IMR-90 (cell line): ENCODE results near the gene GZF1. TPM values are rescaled to one million over a fixed set of nuclear protein-coding genes. Genes with fewer than 3 reads are reported as not detected.

Experiments
- ATAC-seq: fragments of 200-7000 bp; cut with Tn5 transposase; 2 replicates; pipeline ENCODE4 v1.9.1; 2020; ENCODE audit warnings: low read depth, mild to moderate bottlenecking, moderate library complexity
- BruUV-seq: library from RNA; stranded (reverse); fragments of 400-500 nt; replicated peaks from 2 replicates; lab custom pipeline; 2021; lab: Mats Ljungman, UMichigan
- CTCF ChIA-PET: fragments of 300-600 bp; formaldehyde crosslinking; extraction: SDS; loops from one replicate; lab custom pipeline; 2021; ENCODE audit warnings: antibody characterized with exemption; lab: Yijun Ruan, JAX
- POLR2A ChIA-PET: fragments of 300-600 bp; sonication (Branson Sonifier 250); formaldehyde crosslinking; loops from one replicate; lab custom pipeline; 2022; ENCODE audit warnings: antibody characterized with exemption; ENCODE audit not compliant: unreplicated experiment; lab: Charles Lee
- DNase-seq: peaks from one replicate; pipeline ENCODE4 v3.0.0; 2013
- H2AFZ ChIP-seq: replicated peaks from 2 replicates; pipeline ENCODE3; 2013; ENCODE audit warnings: low read length, mild to moderate bottlenecking; ENCODE audit not compliant: poor library complexity
- H2AK5ac ChIP-seq: 2 replicates; pipeline ENCODE4 v1.6.1; 2013; ENCODE audit warnings: low read depth, low read length, inconsistent platforms
- H2AK9ac ChIP-seq: replicated peaks from 2 replicates; pipeline ENCODE3; 2013; ENCODE audit warnings: mild to moderate bottlenecking, low read depth, low read length, moderate library complexity; ENCODE audit not compliant: poor library complexity
- H2BK120ac ChIP-seq: 2 replicates; pipeline ENCODE4 v1.6.1; 2013; ENCODE audit warnings: low read depth, low read length, inconsistent platforms
- H2BK15ac ChIP-seq: 3 replicates; pipeline ENCODE4 v1.6.1; 2013; ENCODE audit warnings: low read depth, low read length, inconsistent platforms
- H2BK20ac ChIP-seq: 2 replicates; pipeline ENCODE4 v1.6.1; 2013; ENCODE audit warnings: low read depth, mild to moderate bottlenecking, inconsistent platforms, low read length, moderate library complexity
- H2BK5ac ChIP-seq: 2 replicates; pipeline ENCODE4 v1.6.1; 2013; ENCODE audit warnings: mild to moderate bottlenecking, low read depth, low read length, inconsistent platforms; ENCODE audit not compliant: poor library complexity, severe bottlenecking
- H3K14ac ChIP-seq: replicated peaks from 2 replicates; pipeline ENCODE4 v1.6.1; 2013; ENCODE audit warnings: low read depth, low read length, inconsistent platforms
- H3K18ac ChIP-seq: 2 replicates; pipeline ENCODE4 v1.6.1; 2013; ENCODE audit warnings: low read depth, low read length, control low read depth
- H3K23ac ChIP-seq: 2 replicates; pipeline ENCODE4 v1.6.1; 2013; ENCODE audit warnings: low read depth, low read length, inconsistent platforms
- H3K27ac ChIP-seq: 2 replicates; pipeline ENCODE4 v1.5.1; 2013; ENCODE audit warnings: mild to moderate bottlenecking, control low read depth, low read length; ENCODE audit not compliant: insufficient read depth
- H3K27me3 ChIP-seq: 2 replicates; pipeline ENCODE4 v1.6.1; 2013; ENCODE audit warnings: low read length; ENCODE audit not compliant: control insufficient read depth, insufficient read depth
- H3K36me3 ChIP-seq: 2 replicates; pipeline ENCODE4 v1.6.1; 2013; ENCODE audit warnings: low read length, mixed read lengths; ENCODE audit not compliant: control insufficient read depth, insufficient read depth
- H3K4ac ChIP-seq: 2 replicates; pipeline ENCODE4 v1.6.1; 2013; ENCODE audit warnings: low read depth, low read length, inconsistent platforms
- H3K4me1 ChIP-seq: 2 replicates; pipeline ENCODE4 v1.6.1; 2013; ENCODE audit warnings: low read length, mixed read lengths; ENCODE audit not compliant: control insufficient read depth, insufficient read depth
- H3K4me2 ChIP-seq: 2 replicates; pipeline ENCODE4 v1.6.1; 2013; ENCODE audit warnings: low read depth, mild to moderate bottlenecking, control low read depth, low read length, moderate library complexity
- H3K4me3 ChIP-seq: 2 replicates; pipeline ENCODE4 v1.5.1; 2013; ENCODE audit warnings: low read depth, mild to moderate bottlenecking, control low read depth, low read length, moderate library complexity; ENCODE audit not compliant: insufficient read depth
- H3K56ac ChIP-seq: 2 replicates; pipeline ENCODE4 v1.6.1; 2013; ENCODE audit warnings: low read length, inconsistent platforms; ENCODE audit not compliant: insufficient read depth; ENCODE audit errors: extremely low read depth
- H3K79me1 ChIP-seq, 2 experiments: 2 replicates each; pipeline ENCODE4 v1.6.1; 2013; ENCODE audit warnings: low read length in 2 of 2, inconsistent platforms in 1 of 2, low read depth in 1 of 2
- H3K9ac ChIP-seq: 2 replicates; pipeline ENCODE4 v1.6.1; 2013; ENCODE audit warnings: low read depth, low read length, control low read depth
- H3K9me1 ChIP-seq: 2 replicates; pipeline ENCODE4 v1.6.1; 2013; ENCODE audit warnings: low read length, inconsistent platforms; ENCODE audit not compliant: insufficient read depth
- H3K9me3 ChIP-seq: 2 replicates; pipeline ENCODE4 v1.6.1; 2013; ENCODE audit warnings: low read length; ENCODE audit not compliant: control insufficient read depth, insufficient read depth
- H4K20me1 ChIP-seq: 2 replicates; pipeline ENCODE4 v1.6.1; 2013; ENCODE audit warnings: low read length, inconsistent platforms; ENCODE audit not compliant: insufficient read depth
- H4K5ac ChIP-seq: 2 replicates; pipeline ENCODE4 v1.6.1; 2013; ENCODE audit warnings: mild to moderate bottlenecking, low read depth, low read length, control low read depth
- H4K8ac ChIP-seq, 2 experiments: 2 replicates each; pipeline ENCODE4 v1.6.1; 2013; ENCODE audit warnings: low read depth in 2 of 2, low read length in 2 of 2, control low read depth in 1 of 2, inconsistent platforms in 1 of 2
- H4K91ac ChIP-seq: 2 replicates; pipeline ENCODE4 v1.6.1; 2013; ENCODE audit warnings: low read depth, low read length, inconsistent platforms; ENCODE audit not compliant: insufficient read depth
- CHD1 ChIP-seq: IDR thresholded peaks from 2 replicates; pipeline ENCODE4 v1.6.1; 2012; ENCODE audit warnings: low read depth, low read length, improper control_type of control experiment
- FOS ChIP-seq: fragments of 150-350 bp; IDR thresholded peaks from 2 replicates; pipeline ENCODE4 v1.6.1; 2016; ENCODE audit warnings: low read depth, low read length
- MXI1 ChIP-seq: IDR thresholded peaks from 2 replicates; pipeline ENCODE4 v1.6.1; 2012; ENCODE audit warnings: low read depth, mild to moderate bottlenecking, low read length, moderate library complexity, borderline replicate concordance
- NFE2L2 ChIP-seq: fragments of 150-350 bp; IDR thresholded peaks from 2 replicates; pipeline ENCODE4 v1.6.1; 2016; ENCODE audit warnings: low read depth, mild to moderate bottlenecking, low read length
- RAD21 ChIP-seq: IDR thresholded peaks from 2 replicates; pipeline ENCODE4 v1.6.1; 2012; ENCODE audit warnings: low read length, improper control_type of control experiment
- RCOR1 ChIP-seq: IDR thresholded peaks from 2 replicates; pipeline ENCODE4 v1.6.1; 2012; ENCODE audit warnings: mild to moderate bottlenecking, low read length, improper control_type of control experiment; ENCODE audit not compliant: insufficient replicate concordance
- RFX5 ChIP-seq: IDR thresholded peaks from 2 replicates; pipeline ENCODE4 v1.8.0; 2012; ENCODE audit warnings: low read depth, mild to moderate bottlenecking, low read length, moderate library complexity
- SMC3 ChIP-seq: fragments of 150-350 bp; IDR thresholded peaks from 2 replicates; pipeline ENCODE4 v1.6.1; 2016; ENCODE audit warnings: low read depth, mild to moderate bottlenecking, antibody characterized with exemption, low read length, moderate library complexity
- WGBS, 2 experiments: methylation state at CpG; one replicate each; pipeline versions ENCODE4 v1.1.5 to v1.1.7; 2013; ENCODE audit warnings: missing lambda C conversion rate in 2 of 2; ENCODE audit not compliant: insufficient read length in 1 of 2; ENCODE audit errors: extremely low coverage in 2 of 2; 5-methylcytosine and 5-hydroxymethylcytosine counted together
- dilution Hi-C: fragments of 300-500 bp; cut with HindIII; formaldehyde crosslinking; loops from one replicate; pipeline ENCODE4 v1.14.3; 2018; ENCODE audit warnings: low sequenced_read_pairs; ENCODE audit not compliant: unreplicated experiment
- in situ Hi-C: fragments of 300-500 bp; cut with MboI; formaldehyde crosslinking; loops from 3 replicates; pipeline ENCODE4 v1.14.3; 2019; ENCODE audit warnings: low sequenced_read_pairs, inconsistent platforms, mixed read lengths
- intact Hi-C: fragments of 100-400 bp; cut with micrococcal nuclease; formaldehyde crosslinking; loops from 2 replicates; pipeline ENCODE4 v1.10.0; 2022
- polyA plus RNA-seq, 3 experiments: library from polyadenylated mRNA; depleted of rRNA; stranded (reverse); fragments of >200 nt; gene quantifications; 2 replicates each; pipeline ENCODE4 v1.2.3, GENCODE V29; 2012; ENCODE audit warnings: low replicate concordance in 1 of 3
- total RNA-seq: library from RNA; depleted of rRNA; stranded (reverse); fragments of >200 nt; gene quantifications from 2 replicates; pipeline ENCODE4 v1.2.3, GENCODE V29; 2012
- TF ChIP-seq, protein P1 (sequence below): fragments of 150-350 bp; IDR thresholded peaks from 2 replicates; pipeline ENCODE4 v1.6.1; 2016; ENCODE audit warnings: low read depth, mild to moderate bottlenecking, low read length, moderate library complexity, borderline replicate concordance

GZF1 gene
- total and polyA plus RNA-seq, 2 of the 4 experiments (the other 2 are of a cell fraction) = 23.7 to 24.7 TPM

DNA sequence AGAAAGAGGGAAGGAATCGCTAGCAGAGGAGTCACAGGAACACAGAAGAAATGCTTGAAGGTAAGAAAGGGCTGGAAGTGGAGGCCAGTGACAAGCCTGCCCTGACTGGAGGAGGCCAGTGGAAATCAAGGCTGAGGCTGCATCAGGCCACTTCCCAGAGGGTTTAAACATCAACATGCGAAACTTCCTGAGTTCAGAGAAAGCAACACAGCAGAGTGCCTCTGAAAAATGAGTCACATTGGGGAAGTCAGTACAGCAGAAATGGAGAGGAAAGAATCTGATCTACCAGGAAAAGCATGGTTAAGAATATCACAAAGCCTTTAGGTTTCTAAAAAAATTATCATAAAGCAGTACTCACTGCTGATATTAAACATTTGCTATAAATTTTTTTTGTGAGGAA is 36.0 kb downstream of the GZF1 start:
- no peak overlapping the region for H3K56ac ChIP-seq
- ATAC-seq (peak; percentile 84), DNase-seq (peak; percentile 69)
- peak overlapping the region; percentile 14; the same call in 1 of the 2 replicates for H3K4ac ChIP-seq
- peak overlapping the region; percentile 36; the same call in 1 of the 2 replicates for H3K23ac ChIP-seq
- H3K4me3 ChIP-seq = no peak overlapping the region
- no peak overlapping the region for H2BK20ac ChIP-seq
- H4K8ac ChIP-seq = no peak overlapping the region
- peaks cover 16% of the 10 kb centered on the region for H3K9me1 ChIP-seq
- H2BK120ac ChIP-seq = no peak overlapping the region
- H2AFZ ChIP-seq = no peak overlapping the region
- no peaks in the 10 kb centered on the region for H3K27me3 ChIP-seq
- H3K14ac ChIP-seq = 0 out of 2 replicates have a peak overlapping the region, but pooled peaks have one; percentile 10
- no peak overlapping the region; the same call in 1 of the 2 replicates for H2AK5ac ChIP-seq
- intact Hi-C loops = no loop called here
- CTCF ChIA-PET = no interaction called here
- no peak for TF ChIP-seq RAD21
- TF ChIP-seq MXI1 = no peak
- no peak for TF ChIP-seq CHD1
- no peak for TF ChIP-seq SMC3
- no peak for TF ChIP-seq RFX5
- no peak for TF ChIP-seq NFE2L2
- TF ChIP-seq, protein P1, sequence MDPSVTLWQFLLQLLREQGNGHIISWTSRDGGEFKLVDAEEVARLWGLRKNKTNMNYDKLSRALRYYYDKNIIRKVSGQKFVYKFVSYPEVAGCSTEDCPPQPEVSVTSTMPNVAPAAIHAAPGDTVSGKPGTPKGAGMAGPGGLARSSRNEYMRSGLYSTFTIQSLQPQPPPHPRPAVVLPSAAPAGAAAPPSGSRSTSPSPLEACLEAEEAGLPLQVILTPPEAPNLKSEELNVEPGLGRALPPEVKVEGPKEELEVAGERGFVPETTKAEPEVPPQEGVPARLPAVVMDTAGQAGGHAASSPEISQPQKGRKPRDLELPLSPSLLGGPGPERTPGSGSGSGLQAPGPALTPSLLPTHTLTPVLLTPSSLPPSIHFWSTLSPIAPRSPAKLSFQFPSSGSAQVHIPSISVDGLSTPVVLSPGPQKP = no peak
- no peak for TF ChIP-seq RCOR1
- TF ChIP-seq FOS = no peak
- WGBS, 2 experiments = 100% methylated on average over 1 of the region's 2 CpGs; no CpG with 5 or more reads in 1 of the 2 experiments
- POLR2A ChIA-PET = no interaction called here
- no TSS peak for BruUV-seq
- H2AK9ac ChIP-seq = no peak overlapping the region
- H3K27ac ChIP-seq = peak overlapping the region; percentile 4; the same call in 1 of the 2 replicates
- H3K4me2 ChIP-seq = no peak overlapping the region
- in situ Hi-C loops = no loop called here
- no peak overlapping the region for H3K9ac ChIP-seq
- H3K36me3 ChIP-seq = peaks cover 20% of the 10 kb centered on the region
- no peak overlapping the region for H3K18ac ChIP-seq
- no peaks in the 10 kb centered on the region; the same call in 1 of the 2 replicates for H4K20me1 ChIP-seq
- peak overlapping the region; percentile 9 for H2BK5ac ChIP-seq
- H4K5ac ChIP-seq = no peak overlapping the region
- dilution Hi-C loops = no loop called here
- no peak overlapping the region for H4K91ac ChIP-seq
- peaks cover 33 to 60% of the 10 kb centered on the region in 2 experiments for H3K79me1 ChIP-seq
- H3K9me3 ChIP-seq = no peaks in the 10 kb centered on the region
- H2BK15ac ChIP-seq = no peak overlapping the region
- H3K4me1 ChIP-seq = peaks cover 5% of the 10 kb centered on the region; the same call in 1 of the 2 replicates
